WI38 (cell line): ENCODE data around the gene DNAH8.

Experiments used
- H3K4me3 ChIP-seq: 2 replicates; pipeline ENCODE4 v1.5.1; 2011; ENCODE audit warnings: low read depth, mild to moderate bottlenecking, control low read depth, low read length
- CTCF ChIP-seq: IDR thresholded peaks from 2 replicates; pipeline ENCODE4 v1.5.1; 2012; ENCODE audit warnings: low read depth, mild to moderate bottlenecking, control low read depth, low read length

DNAH8 gene

DNA sequence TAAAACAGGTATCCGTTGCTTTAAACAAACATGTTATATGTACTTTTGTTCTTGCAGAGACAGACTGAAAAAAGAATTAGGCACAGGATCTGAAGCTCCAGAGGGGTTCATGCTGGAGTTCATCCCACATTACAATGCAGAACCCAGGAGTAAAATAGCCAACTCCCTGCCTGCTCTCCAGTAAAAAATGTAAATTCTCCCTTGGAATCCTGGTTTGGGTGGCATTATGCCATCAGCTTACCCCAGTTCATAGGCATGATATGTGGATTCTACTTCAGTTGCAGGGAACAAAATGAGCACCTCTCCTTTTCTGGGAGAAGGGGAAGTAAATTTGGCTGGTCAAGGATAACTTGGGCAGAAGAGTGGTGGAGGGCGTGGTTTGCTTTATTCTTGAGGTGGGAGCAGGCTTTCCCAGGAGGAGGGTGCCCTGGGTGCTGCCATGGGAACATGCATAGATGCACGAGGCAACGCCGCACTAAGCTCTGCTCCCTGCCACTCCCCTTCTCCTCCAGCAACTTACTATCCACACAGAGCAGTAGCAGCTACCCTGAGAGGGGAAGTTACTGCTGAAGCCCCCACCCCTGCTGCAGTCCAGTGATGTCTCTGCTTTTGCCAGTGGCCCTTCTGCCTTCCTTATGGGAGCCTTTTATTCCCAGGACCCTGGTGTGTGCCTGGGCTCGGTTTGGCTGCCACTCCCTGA is 261.8 kb downstream of the DNAH8 start:
- TF ChIP-seq CTCF, result no peak
- no peak overlapping the region for H3K4me3 ChIP-seq

DNA sequence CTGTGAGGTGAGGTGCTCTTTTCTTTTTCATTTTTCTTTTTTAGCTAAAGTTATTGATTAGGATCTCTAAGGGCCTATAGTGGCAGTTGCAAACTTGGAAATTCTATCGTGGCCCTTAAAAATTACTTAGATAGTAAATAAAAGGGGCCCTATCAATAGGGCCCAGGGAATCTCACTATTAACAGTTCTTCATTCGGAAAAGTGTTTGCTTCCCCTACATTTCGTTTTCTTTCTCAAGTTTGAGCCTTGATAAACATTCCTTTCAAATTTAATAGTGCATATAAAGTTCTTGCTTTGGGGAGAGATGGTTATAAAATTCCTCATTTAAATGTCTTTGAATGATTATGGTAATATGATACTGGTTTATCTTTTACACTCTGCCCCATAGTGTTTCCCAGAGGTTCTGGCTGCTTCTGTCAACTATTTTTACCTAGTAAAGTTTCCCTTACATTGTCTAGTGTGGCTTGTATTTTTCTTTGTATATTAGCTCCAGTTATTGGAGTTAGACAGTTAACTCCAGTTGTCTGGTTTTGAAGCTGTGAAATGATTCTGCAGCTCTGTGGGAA is 263.1 kb downstream of the DNAH8 start:
- TF ChIP-seq CTCF, result no peak
- no peak overlapping the region for H3K4me3 ChIP-seq

DNA sequence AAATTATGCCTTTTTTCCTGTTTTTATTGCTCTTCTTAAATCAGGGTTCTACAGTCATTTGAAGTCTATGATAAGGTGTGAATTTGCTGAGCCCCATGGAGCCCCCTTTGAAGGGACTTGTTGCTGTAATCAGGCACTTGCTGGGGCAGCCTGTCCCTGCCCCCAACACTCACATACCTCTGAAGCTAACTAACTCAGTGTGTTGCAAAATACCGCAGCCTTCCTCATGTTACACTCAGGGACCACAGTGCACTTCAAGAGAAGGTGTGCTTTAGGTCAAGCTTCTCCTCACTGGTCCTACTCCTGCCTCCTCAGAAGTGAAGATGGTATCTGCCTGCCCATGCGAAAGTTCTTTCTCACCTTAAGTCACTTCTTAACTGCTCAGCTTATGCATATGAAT is 267.4 kb downstream of the DNAH8 start:
- TF ChIP-seq CTCF, result no peak
- H3K4me3 ChIP-seq, result no peak overlapping the region

GRCh38 chr6:38984723-38985122 is 269.6 kb downstream of the DNAH8 start:
- no peak overlapping the region for H3K4me3 ChIP-seq
- TF ChIP-seq CTCF, result no peak

GRCh38 chr6:38985839-38986238 is 270.7 kb downstream of the DNAH8 start:
- no peak overlapping the region for H3K4me3 ChIP-seq
- TF ChIP-seq CTCF, result no peak

- no peak for TF ChIP-seq CTCF
- no peak overlapping the region for H3K4me3 ChIP-seq
Observed at GRCh38 chr6:38987503-38987902, 272.4 kb downstream of the DNAH8 start.

- no peak for TF ChIP-seq CTCF
- no peak overlapping the region for H3K4me3 ChIP-seq
Observed at GRCh38 chr6:38988736-38989449, 273.8 kb downstream of the DNAH8 start.
